ENCODE data around the gene GTPBP6. TPM values are rescaled to one million over a fixed set of nuclear protein-coding genes. Genes with fewer than 3 reads are reported as not detected.
A peak's percentile ranks its signal among the peaks of the same experiment; 100 is the strongest.

Gene GTPBP6, protein sequence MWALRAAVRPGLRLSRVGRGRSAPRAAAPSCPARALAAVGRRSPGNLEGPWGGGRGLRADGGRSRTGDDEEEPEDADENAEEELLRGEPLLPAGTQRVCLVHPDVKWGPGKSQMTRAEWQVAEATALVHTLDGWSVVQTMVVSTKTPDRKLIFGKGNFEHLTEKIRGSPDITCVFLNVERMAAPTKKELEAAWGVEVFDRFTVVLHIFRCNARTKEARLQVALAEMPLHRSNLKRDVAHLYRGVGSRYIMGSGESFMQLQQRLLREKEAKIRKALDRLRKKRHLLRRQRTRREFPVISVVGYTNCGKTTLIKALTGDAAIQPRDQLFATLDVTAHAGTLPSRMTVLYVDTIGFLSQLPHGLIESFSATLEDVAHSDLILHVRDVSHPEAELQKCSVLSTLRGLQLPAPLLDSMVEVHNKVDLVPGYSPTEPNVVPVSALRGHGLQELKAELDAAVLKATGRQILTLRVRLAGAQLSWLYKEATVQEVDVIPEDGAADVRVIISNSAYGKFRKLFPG
- 29.7 TPM for polyA plus RNA-seq (2013, experiment 1 of 2)
- polyA plus RNA-seq (2013, experiment 2 of 2): 29.8 TPM

DNA sequence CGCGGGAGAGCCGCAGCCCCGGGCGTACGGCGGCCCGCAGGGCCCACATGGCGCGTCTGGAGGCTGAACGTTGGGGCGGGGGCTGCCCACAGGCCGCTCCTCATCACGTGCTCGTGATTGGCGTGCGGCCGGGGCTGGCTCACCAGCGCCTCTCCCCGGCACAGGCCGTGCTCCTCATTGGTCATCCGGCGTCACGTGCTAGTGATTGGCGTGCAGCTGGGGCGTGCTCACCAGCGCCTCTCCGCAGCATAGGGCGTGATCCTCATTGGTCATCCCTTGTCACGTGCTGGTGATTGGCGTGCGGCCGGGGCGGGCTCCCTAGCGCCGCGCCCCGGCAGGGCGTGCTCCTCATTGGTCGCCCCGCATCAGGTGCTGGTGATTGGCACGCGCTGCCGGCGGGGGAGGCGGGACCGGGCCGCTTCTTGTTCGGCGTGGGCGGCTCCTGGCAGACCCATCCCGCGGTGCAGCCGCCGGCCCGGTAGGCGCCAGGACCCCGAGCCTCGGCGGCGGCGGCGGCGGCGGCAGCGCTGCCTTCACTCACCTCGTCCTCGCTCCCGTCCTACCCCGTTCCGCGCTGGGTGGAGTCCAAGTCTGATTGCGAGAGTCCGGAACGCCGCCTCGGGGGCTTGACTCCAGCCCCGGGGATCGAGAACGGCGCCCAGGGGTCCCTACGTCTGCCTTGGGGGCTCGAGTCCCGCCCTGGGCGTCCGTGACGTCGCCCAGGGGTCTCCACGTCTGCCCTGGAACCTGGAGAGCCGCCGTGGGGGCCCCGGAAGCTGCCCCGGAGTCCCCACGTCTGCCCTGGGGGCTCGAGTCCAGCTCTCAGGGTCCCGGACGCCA is at the start of gene GTPBP6:
TSS of gene GTPBP6 (minus strand) at position 58 of the 840 bp plus-strand sequence. CDS start at position 49, 9 bp downstream.
- Histone ChIP-seq H3K4ac (ENCODE audit: low read depth in 1 of 2, low read length in 2 of 2) (peak within 1 kb of the TSS; percentile 98), H2BK5ac (ENCODE audit: low read depth, low read length, poor library complexity, severe bottlenecking) (peak within 1 kb of the TSS; percentile 89), H3K27ac (ENCODE audit: low read length, poor library complexity, severe bottlenecking) (peak within 1 kb of the TSS; percentile 91), H3K14ac (ENCODE audit: low read length in 2 of 2) (peak within 1 kb of the TSS; percentile 97 to 99), H3K79me1 (replicated peaks; ENCODE audit: low read length, poor library complexity, severe bottlenecking) (peaks cover 26% of the 10 kb centered on the region), H3K36me3 (ENCODE audit: control insufficient read depth in 1 of 2, insufficient read depth in 2 of 2, low read depth in 1 of 2, low read length in 2 of 2) (peaks cover 19 to 28% of the 10 kb centered on the region in 2 experiments), H2BK15ac (ENCODE audit: low read depth, poor library complexity, severe bottlenecking) (peak within 1 kb of the TSS; percentile 69), H2AK5ac (ENCODE audit: low read length, severe bottlenecking) (no peak within 1 kb of the TSS), H3K9me3 (ENCODE audit: control insufficient read depth, low read length) (no peaks in the 10 kb centered on the region), H3K4me3 (ENCODE audit: insufficient read depth in 1 of 2, low read depth in 1 of 2, low read length in 2 of 2) (peak within 1 kb of the TSS; percentile 89 to 96), H3K4me1 (ENCODE audit: control insufficient read depth, insufficient read depth, low read depth, low read length) (peaks cover 22% of the 10 kb centered on the region), H3K18ac (ENCODE audit: low read depth in 1 of 2, low read length in 2 of 2) (peak within 1 kb of the TSS; percentile 93 to 100), H3K27me3 (ENCODE audit: control insufficient read depth in 1 of 2, insufficient read depth in 1 of 2, low read length in 2 of 2) (peaks cover 0 to 2% of the 10 kb centered on the region in 2 experiments), H3K4me2 (ENCODE audit: low read length, poor library complexity, severe bottlenecking) (peak within 1 kb of the TSS; percentile 99), H3K9ac (ENCODE audit: low read length) (peak within 1 kb of the TSS; percentile 96), H4K8ac (ENCODE audit: low read length) (peak within 1 kb of the TSS; percentile 92), H2AFZ (ENCODE audit: low read depth, low read length) (peak within 1 kb of the TSS; percentile 59), H4K91ac (ENCODE audit: low read length) (peak within 1 kb of the TSS; percentile 96), H2BK120ac (ENCODE audit: low read depth, low read length) (peak within 1 kb of the TSS; percentile 99), H3K23ac (ENCODE audit: low read length in 2 of 2) (peak within 1 kb of the TSS; percentile 90 to 94), H2BK12ac (ENCODE audit: low read length in 2 of 2) (peak within 1 kb of the TSS in 1 of 2 experiments; percentile 71)
- DNase-seq: peak; percentile 100
- WGBS: under 1% methylated on average over 94 of the region's 97 CpGs

DNA sequence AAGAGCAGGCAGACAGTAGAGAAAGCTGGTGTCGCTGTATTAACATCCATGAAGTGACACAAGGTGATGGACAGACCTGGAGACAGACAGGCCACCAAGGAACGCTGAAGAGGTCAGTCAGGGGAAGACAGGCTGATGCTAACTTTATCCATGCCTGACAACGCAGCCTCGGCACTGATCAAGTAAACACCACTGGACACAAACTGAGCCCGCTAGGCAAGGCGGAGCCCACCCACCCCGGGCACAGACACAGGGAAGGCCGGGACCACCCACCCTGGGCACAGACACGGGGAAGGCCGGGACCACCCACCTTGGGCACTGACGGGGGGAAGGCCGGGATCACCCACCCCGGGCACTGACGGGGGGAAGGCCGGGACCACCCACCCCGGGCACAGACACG is 49.3 kb upstream of the GTPBP6 start:
- Histone ChIP-seq H2BK5ac (ENCODE audit: low read depth, low read length, poor library complexity, severe bottlenecking) (no peak overlapping the region), H2AK5ac (ENCODE audit: low read length, severe bottlenecking) (no peak overlapping the region)
- 93% methylated on average over 15 of the region's 17 CpGs for WGBS

DNA sequence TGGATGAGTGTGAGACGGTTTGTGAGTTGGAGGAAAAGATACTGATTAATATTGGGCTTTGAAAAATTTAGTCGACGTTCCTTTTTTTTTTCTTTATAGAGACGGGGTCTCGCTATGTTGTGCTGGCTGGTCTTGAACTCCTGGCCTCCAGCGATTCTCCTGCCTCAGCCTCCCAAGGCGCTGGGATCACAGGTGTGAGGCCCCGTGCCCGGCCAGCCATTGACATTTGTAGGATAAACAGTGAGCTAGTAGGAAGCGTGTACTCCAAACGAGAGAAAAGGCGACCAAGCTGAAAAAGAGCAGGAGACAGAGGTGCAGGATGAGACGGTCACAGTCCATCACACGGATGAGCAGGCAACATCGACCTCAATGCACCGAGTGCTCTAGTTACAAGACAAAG is 48.8 kb upstream of the GTPBP6 start:
- H2BK15ac ChIP-seq (ENCODE audit: low read depth, poor library complexity, severe bottlenecking): no peak overlapping the region
- H3K14ac ChIP-seq (ENCODE audit: low read length in 2 of 2): no peak overlapping the region
- WGBS: 92% methylated on average over 16 of the region's 16 CpGs
- H3K27ac ChIP-seq (ENCODE audit: low read length, poor library complexity, severe bottlenecking): no peak overlapping the region
- no peak overlapping the region for H3K4me3 ChIP-seq (ENCODE audit: insufficient read depth in 1 of 2, low read depth in 1 of 2, low read length in 2 of 2)
- peaks cover 17% of the 10 kb centered on the region for H3K4me1 ChIP-seq (ENCODE audit: control insufficient read depth, insufficient read depth, low read depth, low read length)
- no peak overlapping the region for H3K23ac ChIP-seq (ENCODE audit: low read length in 2 of 2)
- H3K18ac ChIP-seq (ENCODE audit: low read depth in 1 of 2, low read length in 2 of 2): no peak overlapping the region
- no peak overlapping the region for H4K91ac ChIP-seq (ENCODE audit: low read length)
- no peak overlapping the region for H2AFZ ChIP-seq (ENCODE audit: low read depth, low read length)
- no peak overlapping the region for H4K8ac ChIP-seq (ENCODE audit: low read length)
- no peak overlapping the region for H2BK5ac ChIP-seq (ENCODE audit: low read depth, low read length, poor library complexity, severe bottlenecking)
- no peak overlapping the region for H3K4me2 ChIP-seq (ENCODE audit: low read length, poor library complexity, severe bottlenecking)
- peaks cover 52% of the 10 kb centered on the region for H3K79me1 ChIP-seq (replicated peaks; ENCODE audit: low read length, poor library complexity, severe bottlenecking)
- no peak overlapping the region for H2AK5ac ChIP-seq (ENCODE audit: low read length, severe bottlenecking)
- DNase-seq: no peak
- H3K27me3 ChIP-seq (ENCODE audit: control insufficient read depth in 1 of 2, insufficient read depth in 1 of 2, low read length in 2 of 2): peaks cover 11 to 20% of the 10 kb centered on the region in 2 experiments
- no peak overlapping the region for H2BK12ac ChIP-seq (ENCODE audit: low read length in 2 of 2)
- no peak overlapping the region for H3K4ac ChIP-seq (ENCODE audit: low read depth in 1 of 2, low read length in 2 of 2)
- no peak overlapping the region for H2BK120ac ChIP-seq (ENCODE audit: low read depth, low read length)
- H3K36me3 ChIP-seq (ENCODE audit: control insufficient read depth in 1 of 2, insufficient read depth in 2 of 2, low read depth in 1 of 2, low read length in 2 of 2): peaks cover 0 to 23% of the 10 kb centered on the region in 2 experiments
- H3K9ac ChIP-seq (ENCODE audit: low read length): no peak overlapping the region
- H3K9me3 ChIP-seq (ENCODE audit: control insufficient read depth, low read length): no peaks in the 10 kb centered on the region

More for the DNA sequence above, 49.3 kb upstream of the GTPBP6 start:
- Histone ChIP-seq H3K4me3 (ENCODE audit: insufficient read depth in 1 of 2, low read depth in 1 of 2, low read length in 2 of 2) (no peak overlapping the region), H2AFZ (ENCODE audit: low read depth, low read length) (no peak overlapping the region), H4K91ac (ENCODE audit: low read length) (no peak overlapping the region), H3K27ac (ENCODE audit: low read length, poor library complexity, severe bottlenecking) (no peak overlapping the region), H3K4me2 (ENCODE audit: low read length, poor library complexity, severe bottlenecking) (no peak overlapping the region), H2BK12ac (ENCODE audit: low read length in 2 of 2) (no peak overlapping the region), H3K27me3 (ENCODE audit: control insufficient read depth in 1 of 2, insufficient read depth in 1 of 2, low read length in 2 of 2) (peaks cover 16 to 25% of the 10 kb centered on the region in 2 experiments), H4K8ac (ENCODE audit: low read length) (no peak overlapping the region), H3K14ac (ENCODE audit: low read length in 2 of 2) (no peak overlapping the region), H3K79me1 (replicated peaks; ENCODE audit: low read length, poor library complexity, severe bottlenecking) (peaks cover 52% of the 10 kb centered on the region), H2BK120ac (ENCODE audit: low read depth, low read length) (no peak overlapping the region), H3K4me1 (ENCODE audit: control insufficient read depth, insufficient read depth, low read depth, low read length) (peaks cover 17% of the 10 kb centered on the region), H3K9me3 (ENCODE audit: control insufficient read depth, low read length) (no peaks in the 10 kb centered on the region), H3K9ac (ENCODE audit: low read length) (no peak overlapping the region), H2BK15ac (ENCODE audit: low read depth, poor library complexity, severe bottlenecking) (peak overlapping the region; percentile 36), H3K23ac (ENCODE audit: low read length in 2 of 2) (no peak overlapping the region), H3K36me3 (ENCODE audit: control insufficient read depth in 1 of 2, insufficient read depth in 2 of 2, low read depth in 1 of 2, low read length in 2 of 2) (peaks cover 0 to 23% of the 10 kb centered on the region in 2 experiments), H3K4ac (ENCODE audit: low read depth in 1 of 2, low read length in 2 of 2) (no peak overlapping the region), H3K18ac (ENCODE audit: low read depth in 1 of 2, low read length in 2 of 2) (no peak overlapping the region)
- no peak for DNase-seq

Measured in mesenchymal stem cell (in vitro differentiated cells and primary cell).